EH (cell line): ENCODE results near the gene RSRC2.
"Not testable (repeated sequence)": the region's sequence is repeated elsewhere in the genome, so short reads cannot be mapped to it uniquely, and the experiment has no call there.

Experiments used
- DNase-seq: peaks from one replicate; pipeline ENCODE4 v3.0.0-alpha.2; 2015; ENCODE audit warnings: low read depth

Gene RSRC2

GRCh38 chr12:122526683-122527477 is at the start of gene RSRC2, which contains the start of gene KNTC1:
Gene RSRC2, minus strand, starts transcription at chr12:122526936. Its CDS starts 83 bp downstream, at chr12:122526853.
Gene KNTC1, plus strand, starts transcription at chr12:122527249. Its CDS starts 2,815 bp downstream, at chr12:122530064.
- peak; percentile 100 for DNase-seq

GRCh38 chr12:122571821-122572220 is 45.1 kb upstream of the RSRC2 start:
- DNase-seq: no peak

GRCh38 chr12:122570006-122570405 is 43.3 kb upstream of the RSRC2 start:
- peak; percentile 53 for DNase-seq

DNA sequence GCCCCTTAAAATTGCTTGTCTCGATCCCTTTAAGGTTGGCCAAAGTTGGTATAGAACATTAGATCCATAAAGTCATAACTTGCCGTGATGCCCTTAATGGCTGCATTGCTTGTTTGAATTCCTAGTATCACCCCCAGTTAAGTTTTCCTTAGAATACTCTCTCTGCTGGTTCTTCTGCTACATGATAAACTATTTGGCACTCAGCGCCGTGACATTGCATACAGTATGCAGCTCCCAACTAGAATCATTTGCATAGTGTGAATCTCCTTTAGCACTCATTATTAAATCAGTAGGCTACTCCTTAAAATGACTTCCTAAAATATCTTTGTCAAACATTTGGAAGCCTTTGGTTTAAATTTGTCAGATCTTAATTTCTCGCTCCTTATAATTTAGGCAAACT is 42.6 kb upstream of the RSRC2 start:
- DNase-seq: no peak

- not testable (repeated sequence) for DNase-seq
These were observed 40.1 kb upstream of the RSRC2 start for GRCh38 chr12:122566816-122567215.

- no peak for DNase-seq
These were observed 36.6 kb upstream of the RSRC2 start for GRCh38 chr12:122563361-122563760.

DNA sequence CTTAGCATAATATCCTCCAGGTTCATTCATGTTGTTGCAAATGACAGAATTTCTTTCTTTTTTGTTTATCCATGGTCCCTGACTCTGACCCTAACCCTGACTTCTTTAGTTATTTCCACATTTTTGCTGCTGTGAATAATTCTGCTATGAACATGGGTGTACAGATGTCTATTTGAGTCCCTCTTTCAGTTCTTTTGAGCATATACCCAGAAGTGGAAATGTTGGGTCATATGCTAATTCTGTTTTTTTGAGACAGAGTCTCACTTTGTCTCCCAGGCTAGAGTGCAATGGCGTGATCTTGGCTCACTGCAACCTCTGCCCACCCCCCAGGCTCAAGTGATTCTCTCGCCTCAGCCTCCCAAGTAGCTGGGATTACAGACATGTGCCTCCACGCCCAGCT is 33.4 kb upstream of the RSRC2 start:
- DNase-seq: no peak

GRCh38 chr12:122558745-122559641 is 32.3 kb upstream of the RSRC2 start:
- DNase-seq: no peak

DNA sequence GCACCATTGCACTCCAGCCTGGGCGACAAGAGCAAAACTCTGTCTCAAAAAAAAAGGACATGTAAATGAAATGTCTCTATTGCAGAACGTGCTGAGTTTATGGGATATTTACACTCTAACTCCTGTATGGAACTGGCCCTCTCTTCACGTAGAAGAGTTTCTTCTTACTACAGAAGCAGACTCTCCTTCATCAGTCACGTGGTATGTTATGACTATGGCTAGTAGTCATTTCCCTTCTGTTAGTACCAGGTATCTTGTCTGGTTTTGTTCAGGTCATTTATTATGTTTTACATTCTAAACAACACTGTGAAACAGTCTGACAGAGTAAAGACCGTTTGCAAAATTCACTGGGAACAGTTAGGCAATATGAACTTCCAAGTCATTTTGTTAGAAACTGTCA is 20.6 kb upstream of the RSRC2 start:
- no peak for DNase-seq

- DNase-seq: no peak
These were observed 19.1 kb upstream of the RSRC2 start for GRCh38 chr12:122545855-122546254.

GRCh38 chr12:122544537-122544936 is 17.8 kb upstream of the RSRC2 start:
- DNase-seq: no peak

GRCh38 chr12:122538496-122538895 is 11.8 kb upstream of the RSRC2 start:
- no peak for DNase-seq

GRCh38 chr12:122537021-122537420 is 10.3 kb upstream of the RSRC2 start:
- no peak for DNase-seq

- no peak for DNase-seq
These were observed 7.1 kb upstream of the RSRC2 start for GRCh38 chr12:122533856-122534255.

DNA sequence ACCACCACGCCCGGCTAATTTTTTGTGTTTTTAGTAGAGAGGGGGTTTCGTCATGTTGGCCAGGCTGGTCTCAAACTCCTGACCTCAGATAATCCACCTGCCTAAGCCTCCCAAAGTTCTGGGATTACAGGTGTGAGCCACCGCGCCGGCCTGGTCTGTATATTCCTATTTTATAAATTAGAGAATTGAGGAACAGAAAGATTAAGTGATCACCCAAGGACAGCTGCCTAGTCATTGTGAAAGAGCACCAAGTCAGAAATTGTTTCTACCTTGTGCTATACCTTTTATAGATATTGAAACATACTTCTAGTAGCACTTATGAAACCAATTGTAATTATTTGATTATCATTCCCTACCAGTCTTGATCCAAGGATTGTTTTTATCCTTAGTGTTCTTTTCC is 2.3 kb upstream of the RSRC2 start:
- DNase-seq: no peak

- DNase-seq: no peak
These were observed 1.8 kb upstream of the RSRC2 start for GRCh38 chr12:122528582-122528981.

GRCh38 chr12:122527478-122527944 is 775 bp upstream of the RSRC2 start:
- DNase-seq: peak; percentile 39

- no peak for DNase-seq
These were observed 2.7 kb downstream of the RSRC2 start for GRCh38 chr12:122523846-122524718.

DNA sequence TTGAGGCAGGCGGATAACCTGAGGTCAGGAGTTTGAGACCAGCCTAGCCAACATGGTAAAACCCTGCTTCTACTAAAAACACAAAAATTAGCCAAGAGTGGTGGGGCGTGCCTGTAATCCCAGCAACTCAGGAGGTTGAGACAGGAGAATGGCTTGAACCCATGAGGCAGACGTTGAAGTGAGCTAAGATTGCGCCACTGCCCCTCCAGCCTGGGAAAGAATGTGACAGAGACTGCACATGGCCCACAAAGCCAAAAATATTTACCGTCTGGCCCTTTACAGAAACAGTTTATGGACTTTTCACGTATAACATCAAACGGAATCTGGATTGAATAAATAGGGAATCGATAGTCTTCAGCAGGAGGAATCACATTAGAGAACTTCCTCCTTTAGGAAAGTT is 3.5 kb downstream of the RSRC2 start:
- peak; percentile 86 for DNase-seq

GRCh38 chr12:122520676-122521075 is 6.1 kb downstream of the RSRC2 start:
- DNase-seq: no peak

DNA sequence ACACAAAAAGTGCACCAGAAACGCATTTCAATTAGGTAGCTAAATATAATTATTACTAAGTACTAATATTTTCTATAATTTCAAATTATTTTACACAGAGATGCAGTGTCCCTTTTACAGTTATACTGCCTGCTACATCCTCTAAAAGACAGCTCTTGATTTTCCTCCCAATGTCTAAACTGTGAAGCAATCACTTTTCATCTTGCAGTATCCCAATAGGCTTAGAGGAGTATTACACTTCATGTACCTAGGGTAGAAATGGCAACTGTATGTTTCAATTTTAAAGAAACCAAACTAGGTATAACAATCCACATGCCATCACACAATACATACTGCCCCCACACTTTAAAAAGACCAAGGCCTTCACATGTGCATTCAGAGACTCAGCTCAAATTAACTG is 7.3 kb downstream of the RSRC2 start:
- no peak for DNase-seq

- DNase-seq: no peak
These were observed 7.8 kb downstream of the RSRC2 start for GRCh38 chr12:122518908-122519307.
